Mesenchymal stem cell (in vitro differentiated cells and primary cell): ENCODE data around the gene TMEM267.

Source experiments
- DNase-seq: peaks from one replicate; pipeline ENCODE4 v3.0.0-alpha.2; 2013
- H2AFZ ChIP-seq: one replicate; pipeline ENCODE4 v1.6.1; 2013; ENCODE audit warnings: low read depth, mild to moderate bottlenecking, control low read depth, inconsistent platforms, low read length, moderate library complexity
- H2AK5ac ChIP-seq: 2 replicates; pipeline ENCODE4 v1.6.1; 2013; ENCODE audit warnings: low read length, moderate library complexity, mild to moderate bottlenecking, inconsistent platforms; ENCODE audit not compliant: severe bottlenecking
- H2BK120ac ChIP-seq: one replicate; pipeline ENCODE4 v1.6.1; 2013; ENCODE audit warnings: low read depth, mild to moderate bottlenecking, inconsistent platforms, low read length, moderate library complexity
- H2BK12ac ChIP-seq, 2 experiments: one replicate each; pipeline ENCODE4 v1.6.1; 2013; ENCODE audit warnings: inconsistent platforms in 2 of 2, low read length in 2 of 2, mild to moderate bottlenecking in 2 of 2, moderate library complexity in 2 of 2, control low read depth in 1 of 2
- H2BK15ac ChIP-seq: one replicate; pipeline ENCODE4 v1.6.1; 2013; ENCODE audit warnings: mild to moderate bottlenecking, low read depth, inconsistent platforms; ENCODE audit not compliant: poor library complexity, severe bottlenecking
- H2BK5ac ChIP-seq: 2 replicates; pipeline ENCODE4 v1.6.1; 2013; ENCODE audit warnings: low read depth, mild to moderate bottlenecking, low read length, control low read depth, inconsistent platforms; ENCODE audit not compliant: poor library complexity, severe bottlenecking
- H3K14ac ChIP-seq, 2 experiments: one replicate each; pipeline ENCODE4 v1.6.1; 2013; ENCODE audit warnings: inconsistent platforms in 2 of 2, low read length in 2 of 2, control low read depth in 1 of 2, mild to moderate bottlenecking in 1 of 2, moderate library complexity in 1 of 2
- H3K18ac ChIP-seq, 2 experiments: one replicate each; pipeline ENCODE4 v1.6.1; 2013; ENCODE audit warnings: inconsistent platforms in 2 of 2, low read length in 2 of 2, control low read depth in 1 of 2, low read depth in 1 of 2, mild to moderate bottlenecking in 1 of 2
- H3K23ac ChIP-seq, 2 experiments: one replicate each; pipeline ENCODE4 v1.6.1; 2013; ENCODE audit warnings: inconsistent platforms in 2 of 2, low read length in 2 of 2, mild to moderate bottlenecking in 2 of 2, moderate library complexity in 2 of 2, control low read depth in 1 of 2
- H3K27ac ChIP-seq: 2 replicates; pipeline ENCODE4 v1.5.1; 2013; ENCODE audit warnings: mild to moderate bottlenecking, moderate library complexity, low read length, control low read depth, inconsistent platforms; ENCODE audit not compliant: poor library complexity, severe bottlenecking
- H3K27me3 ChIP-seq, 2 experiments: 2 replicates each; pipeline versions ENCODE4 v1.6.1 to v1.7.0; 2013; ENCODE audit warnings: low read length in 2 of 2, mild to moderate bottlenecking in 2 of 2, moderate library complexity in 2 of 2, control low read depth in 1 of 2, inconsistent platforms in 1 of 2; ENCODE audit not compliant: control insufficient read depth in 1 of 2, insufficient read depth in 1 of 2
- H3K36me3 ChIP-seq, 2 experiments: 2 replicates each; pipeline versions ENCODE4 v1.6.1 to v1.7.0; 2013; ENCODE audit warnings: low read length in 2 of 2, control low read depth in 1 of 2, inconsistent platforms in 1 of 2, low read depth in 1 of 2, mild to moderate bottlenecking in 1 of 2; ENCODE audit not compliant: insufficient read depth in 2 of 2, control insufficient read depth in 1 of 2
- H3K4ac ChIP-seq, 2 experiments: one replicate each; pipeline ENCODE4 v1.6.1; 2013; ENCODE audit warnings: inconsistent platforms in 2 of 2, low read length in 2 of 2, mild to moderate bottlenecking in 2 of 2, moderate library complexity in 2 of 2, control low read depth in 1 of 2, low read depth in 1 of 2
- H3K4me1 ChIP-seq: 2 replicates; pipeline ENCODE4 v1.6.1; 2013; ENCODE audit warnings: low read depth, low read length, control low read depth; ENCODE audit not compliant: control insufficient read depth, insufficient read depth
- H3K4me2 ChIP-seq: 2 replicates; pipeline ENCODE4 v1.6.1; 2013; ENCODE audit warnings: low read length, mild to moderate bottlenecking, inconsistent platforms; ENCODE audit not compliant: poor library complexity, severe bottlenecking
- H3K4me3 ChIP-seq, 2 experiments: 2 replicates each; pipeline versions ENCODE4 v1.5.1 to v1.7.0; 2013; ENCODE audit warnings: low read length in 2 of 2, mild to moderate bottlenecking in 2 of 2, control low read depth in 1 of 2, low read depth in 1 of 2; ENCODE audit not compliant: insufficient read depth in 1 of 2
- H3K79me1 ChIP-seq: replicated peaks from 2 replicates; pipeline ENCODE4 v1.6.1; 2013; ENCODE audit warnings: mild to moderate bottlenecking, control low read depth, low read length, inconsistent platforms; ENCODE audit not compliant: poor library complexity, severe bottlenecking
- H3K9ac ChIP-seq: 2 replicates; pipeline ENCODE4 v1.7.0; 2013; ENCODE audit warnings: mild to moderate bottlenecking, low read length, moderate library complexity
- H3K9me3 ChIP-seq: 2 replicates; pipeline ENCODE4 v1.7.0; 2013; ENCODE audit warnings: mild to moderate bottlenecking, low read length; ENCODE audit not compliant: control insufficient read depth
- H4K8ac ChIP-seq: one replicate; pipeline ENCODE4 v1.6.1; 2013; ENCODE audit warnings: inconsistent platforms, mild to moderate bottlenecking, low read length, moderate library complexity
- H4K91ac ChIP-seq: one replicate; pipeline ENCODE4 v1.6.1; 2013; ENCODE audit warnings: mild to moderate bottlenecking, low read length, inconsistent platforms
- WGBS: methylation state at CpG from one replicate; pipeline ENCODE4 v1.1.7; 2013; ENCODE audit warnings: mixed read lengths; 5-methylcytosine and 5-hydroxymethylcytosine counted together

Gene TMEM267

GRCh38 chr5:43432486-43433375 is 50.9 kb downstream of the TMEM267 start:
- H3K4me1 ChIP-seq, result peaks cover 6% of the 10 kb centered on the region
- no peak overlapping the region for H3K4me3 ChIP-seq
- no peak overlapping the region for H3K9ac ChIP-seq
- H3K4me2 ChIP-seq, result no peak overlapping the region
- H3K4ac ChIP-seq, result no peak overlapping the region
- no peaks in the 10 kb centered on the region for H3K36me3 ChIP-seq
- no peak overlapping the region for H3K14ac ChIP-seq
- no peaks in the 10 kb centered on the region for H3K27me3 ChIP-seq
- no peak overlapping the region for H3K18ac ChIP-seq
- no peak overlapping the region for H4K8ac ChIP-seq
- no peak overlapping the region for H3K23ac ChIP-seq
- DNase-seq, result peak; percentile 61
- H2AK5ac ChIP-seq, result no peak overlapping the region
- WGBS, result 89% methylated on average over 3 of the region's 3 CpGs
- no peak overlapping the region for H2AFZ ChIP-seq
- H3K79me1 ChIP-seq, result no peaks in the 10 kb centered on the region
- no peak overlapping the region for H2BK15ac ChIP-seq
- no peaks in the 10 kb centered on the region for H3K9me3 ChIP-seq
- no peak overlapping the region for H2BK120ac ChIP-seq
- no peak overlapping the region for H4K91ac ChIP-seq
- peak overlapping the region; percentile 54 for H3K27ac ChIP-seq
- H2BK12ac ChIP-seq, result peak overlapping the region in 1 of 2 experiments; percentile 53
- H2BK5ac ChIP-seq, result no peak overlapping the region

GRCh38 chr5:43429706-43430105 is 54.0 kb downstream of the TMEM267 start:
- no peak overlapping the region for H2BK12ac ChIP-seq
- H2AFZ ChIP-seq, result no peak overlapping the region
- H2AK5ac ChIP-seq, result peak overlapping the region; percentile 72
- no peaks in the 10 kb centered on the region for H3K79me1 ChIP-seq
- WGBS, result 91% methylated on average over 2 of the region's 2 CpGs
- H2BK120ac ChIP-seq, result no peak overlapping the region
- no peak overlapping the region for H2BK5ac ChIP-seq
- H3K4me1 ChIP-seq, result peaks cover 10% of the 10 kb centered on the region
- H3K14ac ChIP-seq, result no peak overlapping the region
- peak overlapping the region; percentile 21 to 57 for H3K18ac ChIP-seq
- no peak overlapping the region for H4K8ac ChIP-seq
- no peak overlapping the region for H3K4me2 ChIP-seq
- no peak for DNase-seq
- H3K27me3 ChIP-seq, result no peaks in the 10 kb centered on the region
- no peak overlapping the region for H3K4me3 ChIP-seq
- no peak overlapping the region for H3K4ac ChIP-seq
- H3K23ac ChIP-seq, result no peak overlapping the region
- H3K9ac ChIP-seq, result no peak overlapping the region
- H4K91ac ChIP-seq, result peak overlapping the region; percentile 21
- no peaks in the 10 kb centered on the region for H3K36me3 ChIP-seq
- H3K27ac ChIP-seq, result no peak overlapping the region
- H2BK15ac ChIP-seq, result no peak overlapping the region
- H3K9me3 ChIP-seq, result no peaks in the 10 kb centered on the region

- H4K8ac ChIP-seq, result no peak overlapping the region
- H3K9me3 ChIP-seq, result no peaks in the 10 kb centered on the region
- H4K91ac ChIP-seq, result no peak overlapping the region
- no peaks in the 10 kb centered on the region for H3K79me1 ChIP-seq
- no peak overlapping the region for H2BK15ac ChIP-seq
- H3K27ac ChIP-seq, result no peak overlapping the region
- no peak overlapping the region for H3K14ac ChIP-seq
- H3K4ac ChIP-seq, result no peak overlapping the region
- H2BK12ac ChIP-seq, result no peak overlapping the region
- H2AK5ac ChIP-seq, result peak overlapping the region; percentile 1
- H3K27me3 ChIP-seq, result no peaks in the 10 kb centered on the region
- H2BK5ac ChIP-seq, result no peak overlapping the region
- peaks cover 10% of the 10 kb centered on the region for H3K4me1 ChIP-seq
- no peak overlapping the region for H3K23ac ChIP-seq
- H3K18ac ChIP-seq, result peak overlapping the region in 1 of 2 experiments; percentile 30
- no peak for DNase-seq
- H3K36me3 ChIP-seq, result no peaks in the 10 kb centered on the region
- no peak overlapping the region for H2AFZ ChIP-seq
- H3K4me3 ChIP-seq, result no peak overlapping the region
- no peak overlapping the region for H3K9ac ChIP-seq
- no peak overlapping the region for H2BK120ac ChIP-seq
- no peak overlapping the region for H3K4me2 ChIP-seq
- whole genome bisulfite sequencing, result 93% methylated on average over 7 of the region's 7 CpGs
Observed at GRCh38 chr5:43429016-43429415, 54.6 kb downstream of the TMEM267 start.

GRCh38 chr5:43427306-43427705 is 56.4 kb downstream of the TMEM267 start:
- Histone ChIP-seq H3K4me2 (no peak overlapping the region), H3K27me3 (no peaks in the 10 kb centered on the region), H3K27ac (no peak overlapping the region), H3K14ac (no peak overlapping the region), H3K9me3 (no peaks in the 10 kb centered on the region), H3K79me1 (no peaks in the 10 kb centered on the region), H2BK12ac (no peak overlapping the region), H3K18ac (no peak overlapping the region), H4K8ac (no peak overlapping the region), H2BK5ac (no peak overlapping the region), H2BK120ac (no peak overlapping the region), H3K23ac (no peak overlapping the region), H4K91ac (no peak overlapping the region), H3K36me3 (no peaks in the 10 kb centered on the region), H2BK15ac (no peak overlapping the region), H3K9ac (no peak overlapping the region), H3K4me1 (peaks cover 11% of the 10 kb centered on the region), H2AFZ (no peak overlapping the region), H3K4ac (no peak overlapping the region), H2AK5ac (peak overlapping the region; percentile 68), H3K4me3 (no peak overlapping the region)
- WGBS, result 92% methylated on average over 3 of the region's 4 CpGs
- no peak for DNase-seq
